ENCODE data around the gene FAM149B1. TPM values are rescaled to one million over a fixed set of nuclear protein-coding genes. Genes with fewer than 3 reads are reported as not detected.

The FAM149B1 gene
- total RNA-seq, 4 donors from 2014 or later: 11.0 to 18.9 (median 15.8) TPM

GRCh38 chr10:73219384-73219783 is 51.5 kb downstream of the FAM149B1 start:
- Histone ChIP-seq H3K9me3 (no peaks in the 10 kb centered on the region), H3K27ac (no peak overlapping the region), H3K27me3 (no peaks in the 10 kb centered on the region), H3K4me1 (no peaks in the 10 kb centered on the region), H3K36me3 (peaks cover 19% of the 10 kb centered on the region), H3K4me3 (no peak overlapping the region)
- TF ChIP-seq EP300 (IDR thresholded peaks at IDR 0.05) (no peak), POLR2AphosphoS5 (IDR thresholded peaks at IDR 0.05) (no peak), POLR2A (IDR thresholded peaks at IDR 0.05) (no peak)
- TF ChIP-seq, protein P1, sequence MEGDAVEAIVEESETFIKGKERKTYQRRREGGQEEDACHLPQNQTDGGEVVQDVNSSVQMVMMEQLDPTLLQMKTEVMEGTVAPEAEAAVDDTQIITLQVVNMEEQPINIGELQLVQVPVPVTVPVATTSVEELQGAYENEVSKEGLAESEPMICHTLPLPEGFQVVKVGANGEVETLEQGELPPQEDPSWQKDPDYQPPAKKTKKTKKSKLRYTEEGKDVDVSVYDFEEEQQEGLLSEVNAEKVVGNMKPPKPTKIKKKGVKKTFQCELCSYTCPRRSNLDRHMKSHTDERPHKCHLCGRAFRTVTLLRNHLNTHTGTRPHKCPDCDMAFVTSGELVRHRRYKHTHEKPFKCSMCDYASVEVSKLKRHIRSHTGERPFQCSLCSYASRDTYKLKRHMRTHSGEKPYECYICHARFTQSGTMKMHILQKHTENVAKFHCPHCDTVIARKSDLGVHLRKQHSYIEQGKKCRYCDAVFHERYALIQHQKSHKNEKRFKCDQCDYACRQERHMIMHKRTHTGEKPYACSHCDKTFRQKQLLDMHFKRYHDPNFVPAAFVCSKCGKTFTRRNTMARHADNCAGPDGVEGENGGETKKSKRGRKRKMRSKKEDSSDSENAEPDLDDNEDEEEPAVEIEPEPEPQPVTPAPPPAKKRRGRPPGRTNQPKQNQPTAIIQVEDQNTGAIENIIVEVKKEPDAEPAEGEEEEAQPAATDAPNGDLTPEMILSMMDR (IDR thresholded peaks at IDR 0.05): no peak
- no peak for DNase-seq (ENCODE audit: low spot score in 2 of 2)

GRCh38 chr10:73220989-73221388 is 53.1 kb downstream of the FAM149B1 start:
- Histone ChIP-seq H3K27me3 (no peaks in the 10 kb centered on the region), H3K4me1 (no peaks in the 10 kb centered on the region), H3K36me3 (peaks cover 19% of the 10 kb centered on the region), H3K4me3 (no peak overlapping the region), H3K9me3 (no peaks in the 10 kb centered on the region), H3K27ac (no peak overlapping the region)
- 93% methylated on average over 1 of the region's 1 CpG for WGBS
- DNase-seq (ENCODE audit: low spot score in 2 of 2): no peak
- TF ChIP-seq POLR2AphosphoS5 (IDR thresholded peaks at IDR 0.05) (no peak), EP300 (IDR thresholded peaks at IDR 0.05) (no peak), POLR2A (IDR thresholded peaks at IDR 0.05) (no peak)
- TF ChIP-seq, protein P1 (IDR thresholded peaks at IDR 0.05): no peak

- TF ChIP-seq POLR2A (IDR thresholded peaks at IDR 0.05): no peak
- no peak overlapping the region for H3K4me3 ChIP-seq
- H3K27me3 ChIP-seq: no peaks in the 10 kb centered on the region
- H3K27ac ChIP-seq: no peak overlapping the region
- H3K4me1 ChIP-seq: no peaks in the 10 kb centered on the region
- H3K36me3 ChIP-seq: peaks cover 10% of the 10 kb centered on the region
- no peak for DNase-seq (ENCODE audit: low spot score in 2 of 2)
- no peaks in the 10 kb centered on the region for H3K9me3 ChIP-seq
Measured at GRCh38 chr10:73225518-73225917, 57.6 kb downstream of the FAM149B1 start.

DNA sequence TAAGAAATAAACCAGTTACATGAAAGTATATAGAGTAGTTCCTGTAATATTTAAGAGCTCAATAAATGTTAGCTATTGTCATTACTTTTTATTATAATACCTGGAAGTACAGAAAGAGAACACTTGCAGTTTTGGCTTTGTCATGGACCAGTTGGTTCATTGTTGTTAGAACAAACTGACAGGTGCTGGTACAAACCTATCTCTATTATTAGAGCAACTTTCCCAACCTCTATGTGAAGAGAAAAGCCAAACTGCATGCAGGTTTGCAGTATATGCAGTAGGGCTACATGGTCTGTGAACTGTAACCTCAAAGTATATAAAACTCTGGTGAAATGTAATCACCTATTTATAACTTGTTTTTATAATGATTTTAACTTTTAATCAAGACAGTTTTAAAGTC is 58.7 kb downstream of the FAM149B1 start:
- H3K36me3 ChIP-seq: peaks cover 14% of the 10 kb centered on the region
- no peak overlapping the region for H3K4me3 ChIP-seq
- no peak overlapping the region for H3K27ac ChIP-seq
- H3K4me1 ChIP-seq: no peaks in the 10 kb centered on the region
- DNase-seq (ENCODE audit: low spot score in 2 of 2): no peak
- no peaks in the 10 kb centered on the region for H3K9me3 ChIP-seq
- TF ChIP-seq, protein P1 (IDR thresholded peaks at IDR 0.05): no peak
- TF ChIP-seq EP300 (IDR thresholded peaks at IDR 0.05) (no peak), POLR2A (IDR thresholded peaks at IDR 0.05) (no peak), POLR2AphosphoS5 (IDR thresholded peaks at IDR 0.05) (no peak)
- no peaks in the 10 kb centered on the region for H3K27me3 ChIP-seq

DNA sequence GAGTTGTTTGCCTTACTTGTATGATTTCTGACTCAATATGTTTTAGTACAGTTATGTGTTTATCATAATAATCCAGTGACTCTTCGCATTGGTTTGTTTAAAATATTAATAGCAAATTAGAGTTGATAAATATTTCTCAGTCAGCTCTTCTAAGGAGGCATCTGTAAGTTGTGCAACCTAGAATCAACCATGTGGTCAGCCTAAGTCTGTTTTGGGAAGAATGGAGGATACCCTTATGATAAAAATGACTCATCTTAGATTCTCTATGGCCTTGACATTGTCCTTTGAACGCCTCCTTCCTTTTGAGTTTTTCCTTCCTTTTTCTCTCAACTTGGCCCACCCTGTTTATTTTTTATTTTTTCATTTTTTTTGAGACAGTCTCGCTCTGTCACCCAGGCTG is 60.3 kb downstream of the FAM149B1 start:
- no peaks in the 10 kb centered on the region for H3K9me3 ChIP-seq
- no peak overlapping the region for H3K4me3 ChIP-seq
- DNase-seq (ENCODE audit: low spot score in 2 of 2): no peak
- no peaks in the 10 kb centered on the region for H3K27me3 ChIP-seq
- TF ChIP-seq EP300 (IDR thresholded peaks at IDR 0.05) (no peak), POLR2A (IDR thresholded peaks at IDR 0.05) (no peak), POLR2AphosphoS5 (IDR thresholded peaks at IDR 0.05) (no peak)
- TF ChIP-seq, protein P1 (IDR thresholded peaks at IDR 0.05): no peak
- WGBS: 84% methylated on average over 3 of the region's 3 CpGs
- H3K27ac ChIP-seq: no peak overlapping the region
- H3K4me1 ChIP-seq: no peaks in the 10 kb centered on the region
- H3K36me3 ChIP-seq: peaks cover 20% of the 10 kb centered on the region

DNA sequence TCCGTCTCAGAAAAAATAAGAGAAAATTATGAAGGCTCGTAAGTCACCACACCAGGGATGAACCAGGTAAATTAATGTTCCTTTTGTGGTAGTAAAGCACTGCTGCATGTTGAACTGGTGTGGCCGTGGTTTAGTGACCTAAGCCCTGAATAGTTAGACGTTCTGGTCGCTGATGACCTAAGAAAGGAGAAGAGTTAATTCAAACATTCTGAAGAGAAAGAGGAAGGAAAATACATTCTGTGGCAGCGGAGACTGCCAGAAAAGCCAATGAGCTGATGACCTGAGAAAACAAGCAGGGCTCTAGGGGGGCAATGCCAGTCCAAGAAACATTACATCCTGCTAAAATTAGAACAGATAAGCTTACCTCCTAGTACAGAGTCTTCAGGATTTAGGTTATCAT is 61.6 kb downstream of the FAM149B1 start:
- WGBS: 80% methylated on average over 6 of the region's 6 CpGs
- Histone ChIP-seq H3K27ac (no peak overlapping the region), H3K4me3 (no peak overlapping the region), H3K27me3 (no peaks in the 10 kb centered on the region), H3K4me1 (no peaks in the 10 kb centered on the region), H3K36me3 (peaks cover 32% of the 10 kb centered on the region), H3K9me3 (no peaks in the 10 kb centered on the region)
- no peak for TF ChIP-seq POLR2AphosphoS5 (IDR thresholded peaks at IDR 0.05)
- TF ChIP-seq EP300 (IDR thresholded peaks at IDR 0.05): no peak
- no peak for TF ChIP-seq POLR2A (IDR thresholded peaks at IDR 0.05)
- TF ChIP-seq, protein P1 (IDR thresholded peaks at IDR 0.05): no peak
- no peak for DNase-seq (ENCODE audit: low spot score in 2 of 2)
